Renal pelvis (tissue), 4 donors: Measurements from ENCODE around the gene FRMD4A. TPM values are rescaled to one million over a fixed set of nuclear protein-coding genes. Genes with fewer than 3 reads are reported as not detected.

Experiments
- DNase-seq: peaks from one replicate; pipeline ENCODE4 v3.0.0-alpha.2; 2013
- polyA plus RNA-seq, 3 donors: library from polyadenylated mRNA; unstranded; fragments of 120-200 nt; gene quantifications; one replicate each; pipeline ENCODE4 v1.2.1, GENCODE V29; 2013; ENCODE audit not compliant: insufficient read length in 3 of 3

Gene FRMD4A
- polyA plus RNA-seq, 3 donors: 84.7 to 99.4 (median 87.2) TPM

GRCh38 chr10:13708256-13708990 is 622.3 kb downstream of the FRMD4A start:
- no peak for DNase-seq

GRCh38 chr10:13707156-13707881 is 623.4 kb downstream of the FRMD4A start:
- peak; percentile 90 for DNase-seq

GRCh38 chr10:13706604-13707003 is 624.1 kb downstream of the FRMD4A start:
- DNase-seq: no peak

GRCh38 chr10:13706175-13706574 is 624.5 kb downstream of the FRMD4A start:
- no peak for DNase-seq

GRCh38 chr10:13705526-13706174 is 625.1 kb downstream of the FRMD4A start:
- DNase-seq: no peak

- no peak for DNase-seq
These were observed 625.8 kb downstream of the FRMD4A start for GRCh38 chr10:13704964-13705363.

- no peak for DNase-seq
These were observed 626.7 kb downstream of the FRMD4A start for GRCh38 chr10:13703997-13704536.

- no peak for DNase-seq
These were observed 627.5 kb downstream of the FRMD4A start for GRCh38 chr10:13703101-13703818.

- no peak for DNase-seq
These were observed 629.4 kb downstream of the FRMD4A start for GRCh38 chr10:13701157-13701919.

- DNase-seq: no peak
These were observed 630.1 kb downstream of the FRMD4A start for GRCh38 chr10:13700473-13701144.

- DNase-seq: no peak
These were observed 631.5 kb downstream of the FRMD4A start for GRCh38 chr10:13699216-13699615.

GRCh38 chr10:13698217-13698616 is 632.5 kb downstream of the FRMD4A start:
- no peak for DNase-seq

- no peak for DNase-seq
These were observed 634.7 kb downstream of the FRMD4A start for GRCh38 chr10:13696071-13696470.

GRCh38 chr10:13695588-13695987 is 635.1 kb downstream of the FRMD4A start:
- no peak for DNase-seq

GRCh38 chr10:13693783-13694700 is 636.7 kb downstream of the FRMD4A start:
- no peak for DNase-seq

GRCh38 chr10:13690281-13690825 is 640.4 kb downstream of the FRMD4A start:
- DNase-seq: no peak

GRCh38 chr10:13686331-13686752 is 644.4 kb downstream of the FRMD4A start:
- no peak for DNase-seq

GRCh38 chr10:13685885-13686284 is 644.8 kb downstream of the FRMD4A start:
- no peak for DNase-seq
